ENCODE results near the gene CFAP74. TPM values are rescaled to one million over a fixed set of nuclear protein-coding genes. Genes with fewer than 3 reads are reported as not detected.

The CFAP74 gene, protein sequence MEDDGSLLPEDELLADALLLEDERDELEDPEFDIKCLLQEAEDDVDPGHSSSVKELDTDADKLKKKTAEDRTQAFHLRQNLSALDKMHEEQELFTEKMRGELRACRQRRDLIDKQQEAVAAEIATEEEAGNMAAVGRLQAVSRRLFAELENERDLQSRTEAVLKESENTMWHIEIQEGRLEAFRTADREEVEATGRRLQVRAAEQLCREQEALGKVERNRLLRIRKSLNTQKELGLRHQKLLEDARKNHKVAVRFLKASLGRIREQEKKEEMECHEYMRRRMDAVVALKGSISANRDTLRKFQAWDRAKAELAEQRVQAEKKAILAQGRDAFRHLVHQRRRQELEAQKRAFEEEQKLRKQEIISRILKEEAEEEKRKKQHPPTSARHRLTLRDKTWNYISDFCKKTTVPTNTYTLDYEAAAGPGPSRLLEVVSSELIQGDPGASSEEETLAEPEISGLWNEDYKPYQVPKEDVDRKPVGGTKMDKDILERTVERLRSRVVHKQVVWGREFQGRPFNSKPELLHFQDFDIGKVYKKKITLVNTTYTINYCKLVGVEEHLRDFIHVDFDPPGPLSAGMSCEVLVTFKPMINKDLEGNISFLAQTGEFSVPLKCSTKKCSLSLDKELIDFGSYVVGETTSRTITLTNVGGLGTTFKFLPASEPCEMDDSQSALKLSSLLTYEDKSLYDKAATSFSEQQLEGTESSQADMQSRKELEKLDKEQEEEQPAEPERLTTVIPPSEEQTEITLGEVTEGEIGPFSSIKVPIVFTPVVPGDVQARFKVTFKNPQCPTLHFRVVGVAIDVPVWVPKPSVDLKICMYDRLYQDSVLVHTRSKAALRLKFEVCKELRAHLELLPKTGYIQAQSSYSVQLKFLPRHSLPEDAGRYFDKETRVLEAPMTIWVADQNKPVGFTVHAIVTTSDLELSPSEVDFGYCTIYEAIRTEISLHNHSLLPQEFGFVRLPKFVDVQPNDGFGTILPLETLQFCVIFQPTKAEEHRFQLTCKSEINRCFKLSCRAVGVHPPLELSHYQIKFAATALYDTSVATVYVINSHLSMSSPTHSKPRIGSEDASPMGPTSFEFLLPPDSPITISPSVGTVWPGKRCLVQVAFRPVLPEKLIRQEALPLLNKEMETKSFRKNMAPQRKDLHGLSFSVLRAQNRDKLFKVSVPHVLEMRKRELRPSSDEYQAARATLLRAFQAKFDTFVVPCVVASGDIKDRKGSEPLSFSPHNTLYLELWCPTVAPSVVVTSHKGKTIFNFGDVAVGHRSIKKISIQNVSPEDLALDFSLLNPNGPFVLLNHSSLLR (N-terminal part only)
- not detected in 2 replicates for total RNA-seq

DNA sequence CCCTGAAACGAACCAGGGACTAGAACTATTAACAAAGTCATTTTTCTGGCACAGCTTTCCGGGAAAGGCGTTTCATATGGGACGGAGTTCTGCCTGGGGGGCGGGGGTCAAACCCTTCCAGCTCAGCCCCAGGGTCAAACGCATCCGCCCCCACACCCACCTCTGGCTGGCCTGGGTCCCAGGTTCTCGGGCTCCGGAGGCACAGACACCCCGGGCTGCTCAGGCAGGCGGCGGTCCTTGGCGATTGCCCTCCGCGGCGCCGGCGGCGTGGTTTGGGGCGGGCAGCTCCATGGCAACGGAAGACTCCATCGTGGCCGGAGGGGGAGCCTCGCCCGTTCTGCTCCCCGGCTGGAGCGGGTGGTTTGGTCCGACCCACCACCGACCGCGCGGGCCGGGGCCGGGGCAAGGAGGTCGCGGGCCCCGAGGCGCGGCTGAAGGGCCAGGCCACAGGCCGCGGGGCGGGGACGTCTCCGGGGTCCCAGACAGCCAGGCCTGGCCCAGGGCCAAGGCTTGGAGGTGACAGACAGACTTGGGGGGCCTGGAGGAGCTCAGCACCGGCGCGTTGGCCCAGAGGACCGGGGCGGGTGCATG, at the start of gene CFAP74:
Gene CFAP74, minus strand, starts transcription at position 246 of the 591 bp plus-strand sequence. CDS start 12,830 bp downstream, outside the sequence.

DNA sequence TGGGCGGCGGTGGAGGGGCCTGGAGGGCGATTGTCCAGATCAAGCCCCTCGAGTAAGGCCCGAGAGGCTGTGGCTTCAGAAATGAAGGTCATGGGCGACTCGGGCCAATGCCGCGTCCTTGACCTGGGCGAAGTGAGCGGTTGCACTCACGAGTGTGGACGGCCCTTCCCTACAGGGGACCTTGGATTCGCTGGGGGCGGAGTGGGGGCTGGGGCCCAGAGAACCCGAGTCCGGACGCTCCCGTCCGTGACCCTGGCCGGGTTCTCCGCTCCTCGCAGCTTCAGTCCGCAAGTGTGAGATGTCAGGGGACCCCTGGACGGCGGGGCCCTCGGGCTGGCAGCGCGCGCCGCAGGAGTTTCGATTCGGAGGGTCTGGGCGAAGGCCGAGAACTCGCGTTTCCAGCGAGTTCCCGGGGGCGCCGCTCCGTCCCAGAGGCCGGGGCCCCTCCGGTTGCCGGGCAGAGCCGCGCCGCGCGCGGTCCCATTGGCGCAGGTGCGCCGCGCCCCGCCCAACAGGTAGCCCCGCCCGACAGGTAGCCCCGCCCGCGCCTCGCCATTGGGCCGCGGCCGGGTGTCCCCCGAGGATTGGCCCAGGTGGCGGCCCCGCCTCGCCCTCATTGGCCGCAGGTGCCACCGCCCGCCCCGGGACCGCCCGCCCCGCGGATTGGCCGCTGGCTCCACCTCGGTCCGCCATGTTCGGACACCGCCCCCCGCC, 46.3 kb upstream of the CFAP74 start, which contains the start of gene PRKCZ:
Gene PRKCZ, plus strand, starts transcription at position 694 of the 714 bp plus-strand sequence. CDS start 220 bp downstream, outside the sequence.

DNA sequence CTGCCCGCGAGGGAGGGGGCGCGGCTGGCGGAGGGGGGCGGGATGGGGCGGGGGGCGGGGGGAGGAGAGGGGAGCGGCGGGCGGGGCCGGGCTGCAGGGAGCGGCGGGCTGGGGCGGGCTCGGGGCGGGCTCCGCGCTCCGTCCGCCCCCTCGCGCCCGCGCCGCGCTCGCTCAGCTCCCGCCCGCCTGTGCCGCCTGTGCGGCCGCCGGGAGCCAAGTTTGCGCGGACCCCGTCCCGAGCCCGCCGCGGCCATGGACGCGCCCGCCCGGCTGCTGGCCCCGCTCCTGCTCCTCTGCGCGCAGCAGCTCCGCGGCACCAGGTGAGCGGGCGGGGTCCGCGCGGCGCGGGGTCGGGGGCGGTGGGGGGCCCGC, 15.6 kb upstream of the CFAP74 start, which contains the start of gene GABRD:
Gene GABRD, plus strand, starts transcription at position 174 of the 372 bp plus-strand sequence. Its CDS starts 79 bp downstream, at position 253.

DNA sequence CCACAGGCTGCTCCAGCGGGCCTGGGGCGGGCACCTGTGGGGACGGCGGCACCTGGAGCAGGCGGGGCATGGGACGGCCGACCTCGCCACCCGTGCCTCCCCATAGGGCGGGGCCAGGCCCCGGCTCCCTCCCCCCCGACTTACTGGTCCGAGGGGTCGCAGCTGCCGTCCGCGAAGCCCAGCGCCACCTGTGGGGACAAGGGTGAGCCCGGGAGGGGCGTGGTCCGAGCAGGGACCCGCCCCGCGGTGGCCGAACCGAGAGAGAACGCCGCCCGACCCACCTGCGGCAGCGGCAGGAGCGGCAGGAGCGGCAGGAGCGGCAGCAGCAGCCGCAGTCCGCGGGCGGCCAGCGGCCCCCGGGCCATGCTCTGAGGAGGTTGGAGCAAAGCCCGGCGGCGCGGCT, 84.7 kb downstream of the CFAP74 start, which contains the start of gene TMEM52:
Gene TMEM52, minus strand, starts transcription at position 379 of the 403 bp plus-strand sequence. Its CDS starts 14 bp downstream, at position 365.

DNA sequence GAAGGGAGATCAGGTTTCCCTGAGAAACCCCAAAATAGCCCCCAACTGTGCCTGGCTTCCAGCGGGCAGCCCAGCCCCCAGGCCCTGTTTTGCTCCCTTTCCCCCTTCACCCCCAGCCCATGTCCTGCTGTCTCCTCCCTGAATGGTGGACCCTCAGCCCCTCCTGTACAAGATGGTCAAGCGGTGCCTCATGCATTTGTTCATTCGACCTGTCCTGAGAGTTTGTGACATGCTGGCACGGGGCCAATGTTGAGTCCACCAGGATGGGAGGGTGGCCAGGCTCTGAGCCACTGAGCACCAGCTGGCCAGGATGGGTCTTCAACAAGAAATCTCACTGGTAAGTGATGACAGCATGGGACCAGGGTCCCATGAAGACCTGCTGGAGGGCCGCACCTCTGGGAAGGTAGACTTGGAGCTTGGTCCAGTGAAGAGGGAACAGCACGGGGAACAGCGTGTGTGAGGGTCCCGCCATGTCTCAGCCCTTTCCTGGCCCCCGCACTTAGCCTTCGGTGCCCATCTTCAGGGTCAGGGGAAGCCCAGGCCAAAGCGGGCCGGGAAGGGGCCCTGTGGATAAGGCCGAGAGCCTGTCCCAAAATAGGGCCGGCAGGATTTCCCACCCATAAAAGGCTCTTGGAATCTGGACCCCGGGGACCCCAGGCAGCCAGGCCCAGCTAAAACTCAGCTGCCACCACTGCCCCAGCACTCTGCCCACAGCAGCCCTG, 88.5 kb downstream of the CFAP74 start, which contains the start of gene CALML6:
Gene CALML6, plus strand, starts transcription at position 290 of the 722 bp plus-strand sequence. Its CDS starts 21 bp downstream, at position 311.

GRCh38 chr1:1890506-1891348, 112.9 kb downstream of the CFAP74 start, which contains the start of gene GNB1:
GNB1 (minus strand) TSS chr1:1891087; CDS start chr1:1825453, 65,634 bp downstream.

Other genes with a start within 250 kb of the CFAP74 start
- gene NADK, start 225.3 kb downstream of the CFAP74 start, total RNA-seq: 40.0 and 49.5 TPM in 2 replicates
- gene GNB1, start 112.7 kb downstream of the CFAP74 start, total RNA-seq: 110 and 128 TPM in 2 replicates
- gene CALML6, start 88.5 kb downstream of the CFAP74 start, total RNA-seq: 0.31 and 0.40 TPM in 2 replicates
- gene TMEM52, start 84.5 kb downstream of the CFAP74 start, total RNA-seq: not detected in 2 replicates
- gene GABRD, start 15.6 kb upstream of the CFAP74 start, total RNA-seq: not detected in 2 replicates
- 1.1 and 2.2 TPM in 2 replicates for gene PRKCZ, start 46.6 kb upstream of the CFAP74 start, total RNA-seq
- gene FAAP20, start 191.0 kb upstream of the CFAP74 start, total RNA-seq: 15.4 and 16.9 TPM in 2 replicates
- gene SKI, start 224.5 kb upstream of the CFAP74 start, total RNA-seq: 27.0 and 29.8 TPM in 2 replicates

Data from aortic smooth muscle cell (primary cell).